Skin epidermis (tissue), 12 donors: Measurements from ENCODE around the gene KRT36.

ENCODE experiments used
- H3K27ac ChIP-seq, 21 experiments: fragments of 200-600 bp; sonication (generic) in 11 of 21; one replicate each; pipeline ENCODE4 v1.5.0; 2020; ENCODE audit warnings: mild to moderate bottlenecking in 3 of 21, inconsistent platforms in 2 of 21, moderate library complexity in 2 of 21
- H3K4me3 ChIP-seq, 7 experiments: fragments of 200-600 bp; sonication (generic) in 2 of 7; one replicate each; pipeline ENCODE4 v1.5.0; 2020; ENCODE audit warnings: inconsistent platforms in 2 of 7, mild to moderate bottlenecking in 2 of 7, moderate library complexity in 1 of 7

The KRT36 gene

GRCh38 chr17:41483991-41484826 lies 5.5 kb downstream of the KRT36 start:
- H3K4me3 ChIP-seq, result no peak overlapping the region
- H3K27ac ChIP-seq, result no peak overlapping the region

GRCh38 chr17:41483531-41483930 lies 6.2 kb downstream of the KRT36 start:
- Histone ChIP-seq H3K27ac (no peak overlapping the region), H3K4me3 (no peak overlapping the region)

- no peak within 1 kb of the TSS for H3K27ac ChIP-seq
- H3K4me3 ChIP-seq, result no peak within 1 kb of the TSS
These were observed 8.7 kb downstream of the KRT36 start, which contains the start of gene KRT35 for GRCh38 chr17:41481036-41481435. Gene KRT35 (minus strand): TSS chr17:41481151. CDS start chr17:41481097, 54 bp downstream.

GRCh38 chr17:41480581-41480980 lies 9.1 kb downstream of the KRT36 start:
- no peak overlapping the region for H3K4me3 ChIP-seq
- no peak overlapping the region for H3K27ac ChIP-seq

- H3K4me3 ChIP-seq, result no peak overlapping the region
- no peak overlapping the region for H3K27ac ChIP-seq
These were observed 9.6 kb downstream of the KRT36 start for GRCh38 chr17:41480136-41480535.

GRCh38 chr17:41478237-41478636 lies 11.5 kb downstream of the KRT36 start:
- Histone ChIP-seq H3K4me3 (no peak overlapping the region), H3K27ac (no peak overlapping the region)

- no peak overlapping the region for H3K4me3 ChIP-seq
- H3K27ac ChIP-seq, result no peak overlapping the region
These were observed 12.6 kb downstream of the KRT36 start for GRCh38 chr17:41476866-41477815.

GRCh38 chr17:41475421-41475820 lies 14.3 kb downstream of the KRT36 start:
- no peak overlapping the region for H3K4me3 ChIP-seq
- no peak overlapping the region for H3K27ac ChIP-seq

GRCh38 chr17:41474863-41475262 lies 14.8 kb downstream of the KRT36 start:
- Histone ChIP-seq H3K4me3 (no peak overlapping the region), H3K27ac (no peak overlapping the region)

- Histone ChIP-seq H3K4me3 (no peak overlapping the region), H3K27ac (no peak overlapping the region)
These were observed 21.4 kb downstream of the KRT36 start for GRCh38 chr17:41468346-41468745.

- no peak overlapping the region for H3K27ac ChIP-seq
- H3K4me3 ChIP-seq, result no peak overlapping the region
These were observed 22.1 kb downstream of the KRT36 start for GRCh38 chr17:41467561-41467960.

- Histone ChIP-seq H3K27ac (no peak within 1 kb of the TSS), H3K4me3 (no peak within 1 kb of the TSS)
These were observed 22.7 kb downstream of the KRT36 start, which contains the start of gene KRT32 for GRCh38 chr17:41466988-41467387. Gene KRT32 (minus strand): TSS chr17:41467386. CDS start chr17:41467325, 61 bp downstream.

GRCh38 chr17:41464682-41465081 lies 25.0 kb downstream of the KRT36 start:
- Histone ChIP-seq H3K4me3 (no peak overlapping the region), H3K27ac (no peak overlapping the region)

GRCh38 chr17:41464173-41464572 lies 25.5 kb downstream of the KRT36 start:
- H3K27ac ChIP-seq, result no peak overlapping the region
- H3K4me3 ChIP-seq, result no peak overlapping the region

- H3K27ac ChIP-seq, result no peak overlapping the region
- no peak overlapping the region for H3K4me3 ChIP-seq
These were observed 26.0 kb downstream of the KRT36 start for GRCh38 chr17:41463746-41464145.

- no peak overlapping the region for H3K27ac ChIP-seq
- H3K4me3 ChIP-seq, result no peak overlapping the region
These were observed 27.0 kb downstream of the KRT36 start for GRCh38 chr17:41462705-41463104.

GRCh38 chr17:41457676-41458075 lies 32.0 kb downstream of the KRT36 start:
- H3K4me3 ChIP-seq, result no peak overlapping the region
- no peak overlapping the region for H3K27ac ChIP-seq

GRCh38 chr17:41456204-41456603 lies 33.5 kb downstream of the KRT36 start:
- Histone ChIP-seq H3K4me3 (no peak overlapping the region), H3K27ac (no peak overlapping the region)

- no peak overlapping the region for H3K27ac ChIP-seq
- H3K4me3 ChIP-seq, result no peak overlapping the region
These were observed 34.5 kb downstream of the KRT36 start for GRCh38 chr17:41455236-41455635.

- H3K27ac ChIP-seq, result no peak overlapping the region
- no peak overlapping the region for H3K4me3 ChIP-seq
These were observed 36.6 kb downstream of the KRT36 start for GRCh38 chr17:41453066-41453465.

- Histone ChIP-seq H3K27ac (no peak overlapping the region), H3K4me3 (no peak overlapping the region)
These were observed 37.4 kb downstream of the KRT36 start for GRCh38 chr17:41452281-41452680.
